GM23338 (cell line): ENCODE measurements around the gene AHNAK. TPM values are rescaled to one million over a fixed set of nuclear protein-coding genes. Genes with fewer than 3 reads are reported as not detected.

ENCODE experiments used
- ATAC-seq: fragments of 200-7000 bp; cut with Tn5 transposase; 3 replicates; pipeline ENCODE4 v1.9.1; 2020
- DNase-seq: peaks from one replicate; pipeline ENCODE4 v3.0.0-alpha.2; 2015; ENCODE audit warnings: low spot score
- H2AFZ ChIP-seq: fragments of 200-600 bp; sonication (generic); 2 replicates; pipeline ENCODE4 v1.8.0; 2016; ENCODE audit warnings: antibody characterized with exemption, mild to moderate bottlenecking, moderate library complexity
- H3F3A ChIP-seq: fragments of 200-600 bp; sonication (generic); replicated peaks from 2 replicates; pipeline ENCODE4 v1.8.0; 2017; ENCODE audit warnings: antibody characterized with exemption, mixed run types, low read depth
- H3K27ac ChIP-seq: fragments of 200-600 bp; sonication (generic); 2 replicates; pipeline ENCODE4 v1.6.1; 2016; ENCODE audit warnings: low read depth
- H3K27me3 ChIP-seq: fragments of 200-600 bp; sonication (generic); 2 replicates; pipeline ENCODE4 v1.8.0; 2016; ENCODE audit warnings: mild to moderate bottlenecking, mixed run types, moderate library complexity; ENCODE audit not compliant: insufficient read depth
- H3K36me3 ChIP-seq: fragments of 200-600 bp; sonication (generic); 2 replicates; pipeline ENCODE4 v1.8.0; 2016; ENCODE audit warnings: mild to moderate bottlenecking; ENCODE audit not compliant: insufficient read depth
- H3K4me1 ChIP-seq: fragments of 200-600 bp; sonication (generic); 2 replicates; pipeline ENCODE4 v1.8.0; 2016; ENCODE audit warnings: mild to moderate bottlenecking, moderate library complexity; ENCODE audit not compliant: insufficient read depth
- H3K4me2 ChIP-seq: fragments of 200-600 bp; sonication (generic); 2 replicates; pipeline ENCODE4 v1.7.1; 2017; ENCODE audit warnings: mixed run types
- H3K4me3 ChIP-seq: fragments of 200-600 bp; sonication (generic); 2 replicates; pipeline ENCODE4 v1.6.1; 2016; ENCODE audit warnings: mixed run types
- H3K79me2 ChIP-seq: fragments of 200-600 bp; sonication (generic); replicated peaks from 2 replicates; pipeline ENCODE4 v1.8.0; 2017; ENCODE audit warnings: mild to moderate bottlenecking; ENCODE audit not compliant: insufficient read depth
- H3K9me2 ChIP-seq: fragments of 200-600 bp; sonication (generic); 2 replicates; pipeline ENCODE4 v1.8.0; 2017; ENCODE audit not compliant: insufficient read depth
- H4K20me1 ChIP-seq: fragments of 200-600 bp; sonication (generic); replicated peaks from 2 replicates; pipeline ENCODE4 v1.8.0; 2017; ENCODE audit warnings: mild to moderate bottlenecking; ENCODE audit not compliant: insufficient read depth
- H3K27ac Mint-ChIP-seq: 2 replicates; pipeline ENCODE4 v1.8.0; 2020; ENCODE audit warnings: inconsistent platforms, mild to moderate bottlenecking, moderate library complexity, mixed read lengths
- H3K27me3 Mint-ChIP-seq: 3 replicates; pipeline ENCODE4 v1.8.0; 2022; ENCODE audit warnings: low read depth, mild to moderate bottlenecking, moderate library complexity, mixed read lengths, inconsistent platforms; ENCODE audit not compliant: insufficient read depth, poor library complexity
- H3K36me3 Mint-ChIP-seq: 3 replicates; pipeline ENCODE4 v1.8.0; 2021; ENCODE audit warnings: low read depth, mild to moderate bottlenecking, inconsistent platforms, moderate library complexity, mixed read lengths
- H3K4me1 Mint-ChIP-seq: 3 replicates; pipeline ENCODE4 v1.8.0; 2020; ENCODE audit warnings: mild to moderate bottlenecking, inconsistent platforms, mixed read lengths
- H3K4me3 Mint-ChIP-seq: 3 replicates; pipeline ENCODE4 v1.8.0; 2021; ENCODE audit warnings: moderate library complexity, mild to moderate bottlenecking, inconsistent platforms, mixed read lengths
- H3K9me3 Mint-ChIP-seq: 3 replicates; pipeline ENCODE4 v1.8.0; 2020; ENCODE audit warnings: moderate library complexity, mild to moderate bottlenecking, inconsistent platforms, mixed read lengths
- EZH2phosphoT487 ChIP-seq: fragments of 200-600 bp; sonication (generic); IDR thresholded peaks from one replicate; pipeline ENCODE4 v1.8.1; 2018; ENCODE audit warnings: antibody characterized with exemption; ENCODE audit not compliant: unreplicated experiment
- ZNF114 ChIP-seq: fragments of 250-450 bp; sonication (Bioruptor Pico); IDR thresholded peaks from 2 replicates; pipeline ENCODE4 v1.5.0; 2020; ENCODE audit warnings: mild to moderate bottlenecking, moderate library complexity
- ZNF462 ChIP-seq: fragments of 250-450 bp; sonication (Bioruptor Pico); IDR thresholded peaks from 2 replicates; pipeline ENCODE4 v1.5.0; 2020; ENCODE audit warnings: mild to moderate bottlenecking, moderate library complexity
- polyA plus RNA-seq: library from polyadenylated mRNA; unstranded; fragments of >200 nt; fragmentation: Nextera tagmentation; extraction: Ambion mirVana; gene quantifications from 2 replicates; pipeline ENCODE4 v1.2.1, GENCODE V29; 2016
- total RNA-seq: library from RNA; depleted of rRNA; stranded (reverse); fragments of >200 nt; shearing (Covaris generic); gene quantifications from 2 replicates; pipeline ENCODE4 v1.2.3, GENCODE V29; 2014

AHNAK gene
- total and polyA plus RNA-seq, 2 experiments from 2014 or later: 0.91 to 2.1 TPM

GRCh38 chr11:62494246-62494645, 52.4 kb downstream of the AHNAK start:
- H3K4me3 Mint-ChIP-seq: no peak overlapping the region
- ATAC-seq: no peak

More at GRCh38 chr11:62494246-62494645, 52.4 kb downstream of the AHNAK start:
- H3K4me2 ChIP-seq: no peak overlapping the region
- Mint-ChIP-seq H3K27ac (no peak overlapping the region), H3K9me3 (no peaks in the 10 kb centered on the region), H3K36me3 (no peaks in the 10 kb centered on the region), H3K4me1 (no peaks in the 10 kb centered on the region), H3K27me3 (peaks cover 2% of the 10 kb centered on the region)
- no peaks in the 10 kb centered on the region for H3K27me3 ChIP-seq
- H3K4me1 ChIP-seq: no peaks in the 10 kb centered on the region
- no peak overlapping the region for H2AFZ ChIP-seq
- no peaks in the 10 kb centered on the region for H3K9me2 ChIP-seq
- no peaks in the 10 kb centered on the region for H3K79me2 ChIP-seq
- no peak overlapping the region for H3K27ac ChIP-seq
- no peak overlapping the region for H3K4me3 ChIP-seq
- no peak for DNase-seq
- H3K36me3 ChIP-seq: no peaks in the 10 kb centered on the region
- no peaks in the 10 kb centered on the region for H4K20me1 ChIP-seq
- TF ChIP-seq ZNF114 (CRISPR knock-in tag) (no peak), ZNF462 (no peak), EZH2phosphoT487 (no peak)
- H3F3A ChIP-seq: no peaks in the 10 kb centered on the region
